NCI-H2107 treated with DMSO at 0.1 percent for 48 hours (cell line): ENCODE measurements around the gene FCN1.

Experiments used
- DNase-seq: peaks from one replicate; lab custom pipeline; 2025; ENCODE audit not compliant: unreplicated experiment; lab: John Stamatoyannopoulos, UW

FCN1 gene

DNA sequence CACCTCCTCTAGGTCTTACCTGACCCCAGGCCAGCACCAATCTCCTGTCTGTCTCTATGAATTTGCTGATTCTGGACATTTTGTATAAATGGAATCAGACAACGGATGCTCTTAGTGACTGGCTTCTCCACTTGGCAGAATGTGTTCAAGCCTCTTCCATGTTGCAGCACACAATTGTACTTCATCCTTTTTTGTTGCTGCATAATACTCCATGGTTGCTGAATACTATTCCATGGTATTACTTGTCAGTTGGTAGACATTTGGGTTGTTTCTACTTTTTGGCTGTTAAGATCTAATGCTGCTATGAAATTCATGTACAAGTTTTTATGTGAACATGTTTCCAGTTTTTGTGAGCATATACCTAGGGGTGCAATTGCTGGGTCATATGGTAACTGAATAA, 34.3 kb upstream of the FCN1 start:
- no peak for DNase-seq

DNA sequence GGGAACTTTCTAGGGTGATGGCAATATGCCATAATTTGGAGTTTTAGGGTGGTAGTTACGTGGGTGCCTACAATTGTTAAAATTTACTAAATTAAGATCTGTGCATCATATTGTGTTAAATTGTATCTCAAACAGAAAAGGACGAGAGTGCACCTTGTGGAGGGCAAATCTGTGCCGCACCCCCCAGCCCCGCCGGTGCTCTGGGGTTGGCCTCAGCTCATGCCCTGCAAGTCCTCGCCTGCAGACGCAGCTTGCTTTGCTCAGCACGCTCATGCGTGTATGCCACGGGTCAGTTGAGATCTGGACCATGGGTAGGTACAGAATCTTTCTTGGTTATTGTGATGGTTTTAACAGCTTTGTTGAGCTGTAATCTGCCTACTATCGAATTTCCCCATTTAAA, 33.7 kb upstream of the FCN1 start:
- no peak for DNase-seq

DNA sequence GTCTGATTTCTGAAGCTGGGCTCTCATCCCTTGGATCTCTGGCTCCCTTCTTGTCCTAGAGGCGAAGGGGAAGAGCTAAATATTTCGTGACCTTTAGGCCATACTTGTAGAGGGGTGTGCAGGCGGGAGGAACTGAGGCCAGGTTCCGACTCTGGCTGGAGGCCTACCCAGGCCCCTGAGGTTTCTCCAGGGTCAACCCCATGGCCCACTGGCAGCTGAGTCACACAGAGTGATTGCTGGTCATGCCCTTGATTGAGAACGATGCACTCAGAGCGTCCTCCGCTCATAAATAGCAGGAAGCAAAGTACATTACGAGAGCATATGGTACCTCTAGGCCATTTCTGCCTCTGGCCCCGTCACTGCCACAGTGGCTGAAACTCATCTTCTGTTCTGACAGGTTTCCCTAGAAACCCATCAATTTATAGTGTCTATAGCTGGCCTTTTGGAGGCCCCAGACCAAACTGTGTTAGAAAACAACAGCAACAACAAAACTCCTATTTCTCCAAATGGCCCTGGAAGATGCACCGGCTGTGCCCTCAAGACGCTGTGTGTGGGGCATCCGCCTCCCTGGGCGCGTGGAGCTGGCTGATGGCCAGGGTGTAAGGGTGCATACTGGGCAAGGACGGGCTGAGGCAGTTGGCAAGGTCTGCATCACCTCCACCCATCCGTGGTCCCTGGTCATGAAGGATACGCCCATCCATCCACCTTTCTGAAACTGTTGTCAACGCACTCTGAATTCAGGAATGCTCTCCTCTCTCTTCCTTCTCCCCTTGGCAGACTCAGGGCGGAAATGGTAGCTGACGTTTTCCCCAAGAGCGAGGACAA, 32.9 kb upstream of the FCN1 start:
- no peak for DNase-seq

DNA sequence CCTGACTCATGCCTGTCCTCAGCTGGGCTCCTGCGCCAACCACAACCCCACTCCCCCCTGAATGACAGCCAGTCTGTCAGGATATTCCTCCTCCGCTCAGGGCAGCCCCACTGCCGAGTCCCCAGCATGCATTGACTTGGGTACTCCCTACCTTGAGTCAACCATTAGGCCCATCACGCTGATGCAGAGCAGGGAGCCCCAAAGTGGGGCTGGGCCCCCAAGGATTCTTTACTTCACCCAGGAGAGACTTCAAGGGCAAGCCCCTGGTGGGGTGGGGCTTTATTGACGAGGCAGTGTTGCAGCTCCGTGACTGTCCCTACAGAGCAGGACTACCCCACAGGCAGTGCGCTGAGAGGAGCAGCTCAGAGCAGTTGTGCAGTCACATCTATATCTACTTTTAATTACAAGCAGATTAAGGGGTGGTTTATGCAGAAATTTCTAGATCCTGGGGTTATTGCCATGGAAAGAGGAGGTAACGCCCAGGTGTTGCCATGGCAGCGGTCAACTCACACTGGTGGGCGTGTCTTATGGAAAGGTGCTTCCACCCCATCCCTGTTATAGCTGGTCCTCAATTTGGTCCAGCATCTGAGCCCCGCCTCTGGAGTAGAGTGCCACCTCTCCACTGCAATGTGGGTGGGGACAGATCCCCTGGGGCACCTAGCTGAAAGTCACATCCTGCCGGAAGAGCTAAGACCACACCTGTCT, 32.1 kb upstream of the FCN1 start:
- no peak for DNase-seq

DNA sequence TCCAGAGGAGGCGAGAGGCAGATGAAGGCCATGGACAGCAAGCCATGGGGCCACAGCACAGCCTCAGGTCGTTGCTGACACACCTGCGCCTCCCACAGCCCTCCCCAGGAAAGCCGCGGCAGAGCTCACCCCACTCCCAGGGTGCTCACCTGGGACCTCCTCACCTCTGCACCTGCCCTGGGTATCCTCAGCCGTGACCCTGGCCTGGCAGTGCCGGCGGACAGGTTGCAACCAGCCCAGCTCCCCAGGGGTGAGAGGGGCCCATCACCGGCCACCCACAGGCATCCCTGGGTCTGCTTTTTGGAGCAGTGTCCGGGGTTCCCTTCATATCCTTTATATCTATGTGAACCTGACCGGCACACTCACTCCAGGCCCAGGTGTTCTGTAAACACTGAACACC, 30.4 kb upstream of the FCN1 start:
- DNase-seq: no peak

DNA sequence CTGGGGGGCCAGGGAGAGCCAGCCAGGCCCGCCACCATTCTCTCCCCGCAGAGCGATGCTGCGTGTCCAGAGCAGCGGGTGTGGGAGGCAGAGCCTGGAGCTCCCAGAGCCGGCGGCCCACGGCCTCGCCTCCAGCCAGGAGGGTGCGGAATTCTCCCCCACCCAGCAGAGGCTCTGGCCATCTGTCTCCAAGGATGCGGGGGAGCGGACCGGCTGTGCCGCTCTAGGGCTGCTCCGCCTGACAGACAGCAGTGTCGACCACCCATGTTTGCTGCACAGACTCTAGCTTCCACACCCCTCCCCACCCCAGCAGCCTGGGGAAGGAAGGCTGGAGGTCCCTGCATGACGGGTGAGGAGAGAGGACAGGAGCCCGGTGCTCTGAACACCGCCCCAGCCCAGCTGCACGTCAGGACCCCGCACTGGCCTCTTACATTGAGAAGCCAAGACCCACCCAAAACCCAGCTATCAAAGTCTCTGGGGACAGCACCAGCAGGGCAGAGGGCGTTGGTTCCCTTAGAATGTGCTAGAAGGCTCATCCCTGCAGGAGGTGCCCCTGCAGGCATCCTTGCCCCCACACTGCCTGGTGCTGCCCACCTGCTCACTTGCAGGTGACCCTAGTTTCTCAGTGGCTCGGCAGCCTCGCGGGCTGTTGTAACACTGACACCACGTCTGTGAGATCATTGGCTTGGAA, 29.7 kb upstream of the FCN1 start:
- DNase-seq: no peak

DNA sequence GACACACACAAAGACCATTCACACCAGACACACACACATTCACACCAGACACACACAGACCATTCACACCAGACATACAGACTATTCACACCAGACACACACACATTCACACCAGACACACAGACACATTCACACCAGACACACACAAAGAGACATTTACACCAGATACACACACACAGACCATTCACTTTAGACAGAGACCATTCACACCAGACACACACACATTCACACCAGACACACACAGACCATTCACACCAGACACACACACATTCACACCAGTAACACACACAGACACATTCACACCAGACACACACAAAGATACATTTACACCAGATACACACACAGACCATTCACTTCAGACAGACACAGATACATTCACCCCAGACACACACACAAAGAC, 29.0 kb upstream of the FCN1 start:
- DNase-seq: no peak

DNA sequence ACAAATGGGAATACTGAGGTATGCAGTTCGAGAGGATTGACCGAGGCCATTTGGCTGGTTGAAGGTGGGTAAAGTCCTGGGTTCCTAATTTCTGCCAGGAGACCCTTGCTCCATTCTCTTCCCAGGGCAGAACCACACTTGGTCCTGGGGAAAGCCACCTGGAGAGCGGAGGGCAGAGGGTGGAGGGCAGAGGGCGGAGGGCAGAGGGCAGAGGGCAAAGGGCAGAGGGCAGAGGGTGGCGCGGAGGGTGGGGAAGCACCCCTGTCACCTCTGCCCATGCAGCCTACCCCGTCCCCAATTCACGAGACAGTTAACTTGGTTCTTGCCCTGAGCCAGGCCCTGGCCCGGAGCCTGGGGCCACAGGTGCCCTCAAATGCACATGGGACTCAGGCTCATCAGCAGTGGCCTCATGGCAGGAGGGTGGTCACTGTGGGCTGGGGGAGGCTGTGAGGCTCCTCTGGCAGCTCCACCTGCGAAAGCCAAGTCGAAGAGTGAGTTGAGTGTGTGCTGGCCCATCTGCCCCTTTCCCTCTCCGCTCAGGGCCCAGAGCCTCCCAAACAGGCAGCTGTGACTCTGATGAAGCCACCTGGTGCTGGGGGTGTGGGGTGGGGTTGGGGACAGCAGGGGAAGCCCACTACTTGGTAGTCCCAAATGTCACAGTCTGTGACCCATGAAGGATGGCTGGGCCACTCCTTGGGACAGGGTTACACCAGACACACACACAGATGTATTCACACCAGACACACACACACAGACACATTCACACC, 28.0 kb upstream of the FCN1 start:
- no peak for DNase-seq

DNA sequence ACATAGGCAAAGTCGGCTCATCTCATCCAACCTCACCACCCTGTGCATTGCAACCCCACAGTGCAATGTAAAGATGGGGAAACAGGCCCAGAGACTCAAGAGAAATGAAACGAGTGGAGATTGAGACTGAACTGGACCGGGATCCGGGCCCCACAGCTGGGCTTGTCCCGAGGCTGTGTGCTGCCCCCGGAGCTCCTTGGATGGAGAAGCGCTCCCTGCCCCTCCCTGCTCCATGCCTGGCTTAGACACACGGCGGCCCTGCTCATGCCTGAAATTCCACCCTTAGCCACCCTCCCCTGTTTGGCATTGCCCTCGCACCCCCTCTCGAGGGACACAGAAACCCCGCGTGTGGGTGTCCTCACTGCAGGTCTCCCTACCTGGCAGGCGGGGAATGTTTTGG, 27.2 kb upstream of the FCN1 start:
- no peak for DNase-seq

DNA sequence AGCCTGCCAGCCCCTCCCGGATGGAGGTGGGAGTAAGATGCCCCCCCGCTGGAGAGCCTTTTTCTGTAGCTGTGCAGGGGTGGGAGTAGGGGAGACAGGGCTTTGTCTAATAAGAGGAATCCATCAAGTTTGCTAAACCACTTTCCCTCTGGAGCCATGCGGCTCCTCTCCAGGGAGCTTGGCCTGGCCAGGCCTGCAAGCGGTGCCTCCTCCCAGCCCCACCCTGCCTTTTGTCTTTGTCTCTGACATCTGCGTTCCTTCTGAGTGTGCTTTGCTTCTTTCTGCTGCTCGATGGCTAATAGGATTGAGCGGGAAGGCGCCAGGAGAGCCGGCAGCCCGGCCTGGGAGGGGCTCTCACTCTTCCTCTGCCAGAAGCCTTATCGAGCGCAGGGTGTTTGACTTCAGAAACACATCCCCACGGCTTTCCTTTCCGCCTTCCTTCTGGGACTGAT, 26.7 kb upstream of the FCN1 start:
- no peak for DNase-seq

DNA sequence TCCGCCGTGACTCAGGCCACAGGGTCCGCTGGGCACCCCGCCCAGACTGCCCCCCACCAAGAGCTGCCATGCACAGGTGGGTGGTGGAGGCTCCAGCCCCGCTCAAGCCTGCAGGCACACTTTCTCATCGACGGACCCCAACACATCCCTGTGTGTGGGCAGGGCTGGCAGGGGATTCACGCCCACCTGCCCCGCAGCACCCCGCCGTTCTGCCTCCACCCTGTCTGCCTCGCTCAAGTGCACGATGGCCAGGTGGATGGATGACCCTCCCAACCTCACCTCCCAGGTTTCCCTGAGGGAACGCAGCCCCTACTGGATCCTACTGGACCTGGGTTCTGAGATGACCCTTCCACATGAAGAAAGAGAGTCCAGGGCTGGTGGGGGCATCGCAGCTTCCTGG, 26.1 kb upstream of the FCN1 start:
- no peak for DNase-seq

DNA sequence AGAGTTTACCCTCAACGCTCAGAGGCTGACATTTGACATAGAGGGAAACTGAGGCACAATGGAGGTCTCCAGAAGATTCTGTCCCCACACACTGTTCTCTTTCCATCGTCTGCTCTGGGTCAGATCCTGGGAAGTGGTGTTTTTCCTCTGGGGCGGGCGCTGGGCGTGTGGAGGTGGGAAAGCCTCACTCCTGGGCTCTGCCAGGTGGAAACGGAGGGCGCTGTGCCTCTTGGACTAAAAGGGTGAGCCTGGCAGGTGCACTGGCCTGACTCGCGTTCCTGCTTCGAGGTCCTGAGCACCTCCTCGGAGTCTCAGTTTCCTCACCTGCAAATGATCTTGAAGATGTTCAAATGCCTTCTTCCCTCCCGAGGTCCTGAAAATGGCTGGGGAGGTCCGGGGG, 25.7 kb upstream of the FCN1 start:
- DNase-seq: no peak

DNA sequence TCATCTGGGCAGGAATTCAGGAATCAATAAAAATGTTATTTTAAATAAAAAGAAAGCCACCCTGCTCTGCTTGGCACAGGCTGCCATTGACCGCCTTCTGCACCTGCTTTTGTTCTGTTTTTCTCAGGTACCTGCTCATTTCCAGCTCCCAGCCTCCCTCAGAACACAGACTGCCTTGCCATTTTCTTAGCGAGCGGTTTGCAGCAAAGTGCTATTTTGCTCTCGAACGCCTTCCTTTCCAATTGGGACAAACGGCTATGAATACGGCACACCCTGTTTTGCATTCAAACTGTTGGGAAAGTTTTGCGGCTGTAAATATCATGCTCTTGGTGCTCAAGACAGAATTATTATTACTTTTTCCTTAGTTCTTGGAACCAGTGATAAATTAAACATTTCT, 25.1 kb upstream of the FCN1 start:
- no peak for DNase-seq

DNA sequence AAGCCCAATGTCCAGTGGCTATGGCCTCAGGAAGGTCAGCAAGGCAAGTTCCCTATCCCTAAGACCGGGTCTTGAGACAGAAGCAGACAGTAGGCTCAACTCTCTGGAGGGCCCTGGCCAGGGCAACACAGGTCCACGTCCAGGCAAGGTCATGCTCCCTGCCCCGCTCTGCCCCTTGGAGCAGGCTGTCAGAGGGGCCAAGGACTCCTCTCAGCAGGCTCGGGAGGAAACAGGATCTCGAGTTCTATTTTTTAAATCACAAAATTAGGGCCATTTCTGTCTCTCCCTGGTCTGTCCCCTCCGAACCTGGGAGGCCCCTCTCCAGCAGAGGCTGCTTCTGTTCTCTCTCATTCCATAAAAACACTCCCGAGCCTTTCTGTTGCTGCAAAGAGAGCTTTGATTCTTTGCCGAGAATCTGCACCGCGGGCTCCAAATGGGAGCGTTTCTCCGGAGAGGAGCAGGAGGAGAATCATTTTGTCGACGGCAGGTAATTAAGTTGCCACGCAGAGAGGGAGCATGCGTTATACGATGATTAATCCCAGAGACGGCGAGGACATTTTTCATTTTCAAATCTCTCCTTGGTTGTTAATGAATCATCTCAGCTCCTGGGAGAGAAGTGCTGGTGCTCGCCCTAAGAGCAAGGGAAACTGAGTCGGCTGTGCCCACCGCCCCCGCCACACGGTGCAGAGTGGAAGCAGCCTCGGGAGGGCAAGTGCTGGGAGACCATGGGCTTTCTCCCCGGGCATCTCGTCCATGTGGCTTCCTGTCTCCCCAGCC, 24.5 kb upstream of the FCN1 start:
- no peak for DNase-seq

DNA sequence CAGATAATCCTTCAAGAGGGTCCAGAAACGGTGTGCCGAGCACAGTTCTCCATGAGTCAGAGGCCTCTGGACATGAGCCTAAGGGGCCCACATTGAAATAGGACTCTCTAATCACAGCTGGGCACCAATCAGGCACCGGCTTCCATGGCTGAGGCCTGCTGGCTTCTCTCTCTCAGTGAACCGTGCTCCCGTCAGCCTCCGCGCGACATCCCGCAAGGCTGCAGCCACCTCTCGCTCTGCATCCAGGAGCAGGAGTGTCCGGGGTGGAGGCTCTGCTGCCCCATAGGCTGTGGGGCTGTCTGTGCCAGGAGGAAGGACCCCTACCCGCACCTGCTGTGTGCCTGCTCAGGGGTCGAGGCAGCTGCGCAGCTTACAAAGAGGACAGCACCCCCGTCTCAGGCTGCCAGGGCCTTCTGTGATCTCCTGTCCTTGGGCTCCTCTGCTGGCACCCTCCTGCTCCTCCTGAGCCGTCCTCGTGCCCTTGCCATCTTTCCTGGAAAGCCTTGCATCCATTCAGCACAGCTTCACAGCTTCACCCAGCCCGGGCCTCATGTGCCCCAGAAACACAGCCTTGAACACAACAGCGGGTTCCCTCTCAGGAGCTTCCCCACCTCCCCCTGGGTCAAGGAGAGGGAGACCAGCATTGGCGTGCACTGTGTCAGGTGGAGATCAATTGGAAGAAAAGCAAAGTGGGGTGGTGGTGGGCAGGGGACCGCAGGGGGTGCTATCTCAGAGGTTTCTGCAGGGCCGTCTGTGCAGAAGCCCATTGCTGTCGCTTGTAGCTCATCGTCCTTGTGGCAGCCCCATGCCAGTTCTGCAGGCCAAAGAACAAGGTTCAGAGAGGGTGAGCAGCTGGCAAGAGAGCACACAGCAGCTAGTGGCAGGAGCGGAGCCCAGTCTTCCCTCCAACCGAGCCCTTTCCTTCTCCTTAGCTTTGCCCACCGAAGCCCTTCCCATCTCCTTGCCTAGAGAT, 22.8 kb upstream of the FCN1 start:
- DNase-seq: no peak

DNA sequence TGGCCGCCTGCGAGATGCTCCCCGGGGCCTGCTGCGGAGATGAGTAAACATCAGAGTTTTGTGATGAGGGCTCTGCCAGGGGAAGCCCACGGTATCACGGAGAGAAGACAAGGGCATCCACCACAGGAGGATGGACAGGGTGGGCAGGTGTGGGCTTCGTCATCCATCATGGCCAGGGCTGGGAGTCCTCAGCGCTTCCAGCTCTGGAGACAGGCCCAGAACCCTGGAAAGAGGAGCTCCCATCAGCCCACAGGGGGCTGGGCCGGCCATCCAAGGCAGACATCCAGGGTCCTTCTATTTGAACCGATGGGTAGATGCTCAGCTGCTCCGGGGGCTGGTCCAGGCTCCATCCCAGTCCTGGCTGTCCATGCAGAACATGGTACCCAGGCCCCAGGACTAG, 22.1 kb upstream of the FCN1 start:
- no peak for DNase-seq

DNA sequence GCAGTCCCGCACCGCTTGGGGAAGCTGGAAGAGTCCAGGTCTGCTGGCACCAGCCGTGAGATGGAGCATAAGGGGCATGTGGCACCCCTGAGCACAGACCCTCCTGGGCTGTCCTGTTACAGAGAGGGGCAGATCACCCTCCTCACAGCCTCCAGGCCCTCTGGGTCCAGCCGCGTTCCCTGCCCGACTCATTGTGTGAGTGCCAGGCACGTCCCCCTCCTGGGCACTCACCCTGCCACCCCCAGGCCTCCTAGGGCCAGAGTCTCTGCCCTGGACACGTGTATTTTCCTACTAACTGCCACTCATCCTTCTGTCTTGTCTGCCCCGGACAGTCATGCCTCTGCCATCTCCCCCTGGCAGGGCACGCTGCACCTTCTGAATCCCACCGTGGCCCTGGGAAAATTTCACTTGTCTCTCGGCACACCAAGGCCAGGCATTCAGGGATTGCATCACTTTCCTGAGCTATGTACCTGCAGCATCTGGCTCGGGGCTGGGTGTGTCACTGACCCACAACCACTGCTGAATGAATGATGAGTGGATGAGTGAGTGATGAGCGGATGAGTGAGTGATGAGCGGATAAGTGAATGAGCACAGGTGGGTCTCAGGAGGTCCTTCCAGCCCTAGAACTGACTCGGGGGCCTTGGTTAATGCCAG, 21.5 kb upstream of the FCN1 start:
- no peak for DNase-seq

DNA sequence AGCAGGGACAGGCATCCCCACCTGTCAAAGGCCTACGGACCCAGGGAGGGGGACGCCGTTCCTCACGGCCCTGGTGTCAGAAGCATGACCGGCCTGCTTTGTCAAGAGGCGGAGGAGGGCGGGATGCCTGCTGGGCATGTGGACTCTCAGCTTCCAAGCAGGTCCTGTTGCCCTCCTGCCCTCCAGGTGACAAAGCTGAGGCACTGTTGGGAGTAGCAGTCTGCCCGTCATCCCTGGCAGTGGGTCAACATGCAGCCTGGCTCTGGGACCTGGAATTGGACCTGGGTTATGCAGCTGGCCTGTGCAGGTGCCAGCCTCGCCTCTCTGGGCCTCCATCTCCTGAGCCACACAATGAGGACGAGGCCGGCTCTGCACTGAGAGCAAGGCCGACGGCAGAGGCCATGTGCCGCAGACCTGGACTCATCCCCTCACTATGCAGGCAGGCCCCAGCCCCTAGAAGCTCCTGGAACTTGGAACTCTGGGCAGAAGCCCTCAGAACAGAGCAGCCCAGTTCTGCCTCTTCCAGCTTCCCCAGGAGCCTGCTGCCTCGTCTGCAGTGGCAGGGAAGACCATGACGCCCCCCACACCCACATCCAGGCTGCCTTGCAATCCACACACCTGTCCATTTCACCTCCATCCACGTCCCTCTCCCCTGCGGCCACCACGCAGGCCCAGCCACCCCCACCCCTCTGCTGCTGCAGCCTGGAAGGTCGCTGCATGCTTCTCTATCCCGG, 20.8 kb upstream of the FCN1 start:
- no peak for DNase-seq
